Esophagus squamous epithelium (tissue), 5 donors: ENCODE measurements around the gene S100A7. TPM values are rescaled to one million over a fixed set of nuclear protein-coding genes. Genes with fewer than 3 reads are reported as not detected.

Experiments
- DNase-seq: peaks from one replicate; lab custom pipeline; 2025; lab: John Stamatoyannopoulos, UW
- H3K27ac ChIP-seq, 4 donors: fragments of 200-600 bp; sonication (generic); one replicate each; pipeline ENCODE4 v1.5.1; 2016 to 2019; ENCODE audit warnings: mild to moderate bottlenecking in 1 of 4
- H3K27me3 ChIP-seq, 4 donors: fragments of 200-600 bp; sonication (generic); 1 replicate in 3 of 4; 2 replicates in 1 of 4; pipeline versions ENCODE4 v1.5.1 to v1.6.0; 2017 to 2021; ENCODE audit warnings: antibody characterized with exemption in 1 of 4
- H3K36me3 ChIP-seq, 3 donors: fragments of 200-600 bp; sonication (generic); one replicate each; pipeline ENCODE4 v1.5.1; 2016 to 2019
- H3K4me1 ChIP-seq, 3 donors: fragments of 200-600 bp; sonication (generic); one replicate each; pipeline ENCODE4 v1.5.1; 2017 to 2019
- H3K4me3 ChIP-seq, 4 donors: fragments of 200-600 bp; sonication (generic); 1 replicate in 3 of 4; 2 replicates in 1 of 4; pipeline ENCODE4 v1.5.1; 2016 to 2019; ENCODE audit warnings: mild to moderate bottlenecking in 2 of 4, moderate library complexity in 1 of 4
- H3K9me3 ChIP-seq, 3 donors: fragments of 200-600 bp; sonication (generic); one replicate each; pipeline ENCODE4 v1.5.1; 2016 to 2019
- POLR2A ChIP-seq, 4 donors: fragments of 450-650 bp; IDR thresholded peaks; one replicate each; pipeline ENCODE4 v1.6.1; 2017; ENCODE audit warnings: antibody characterized with exemption in 4 of 4, mild to moderate bottlenecking in 4 of 4, moderate library complexity in 3 of 4
- WGBS, 2 donors: methylation state at CpG; one replicate each; pipeline ENCODE4 v1.1.5; 2018; 5-methylcytosine and 5-hydroxymethylcytosine counted together
- intact Hi-C: fragments of 100-400 bp; cut with DNase I; formaldehyde crosslinking; loops from one replicate; pipeline ENCODE4 v1.15.0; 2022
- total RNA-seq, 4 donors: library from RNA; depleted of rRNA; stranded (reverse); fragments of >200 nt; gene quantifications; one replicate each; pipeline ENCODE4 v1.1.0, GENCODE V29; 2016
- TF ChIP-seq, protein P1 (sequence below), 6 experiments: fragments of 450-650 bp in 4 of 6; fragments of 200-600 bp in 2 of 6; sonication (generic) in 2 of 6; IDR thresholded peaks; one replicate each; pipeline ENCODE4 v1.5.1; 2016 to 2019; ENCODE audit warnings: antibody characterized with exemption in 6 of 6, mild to moderate bottlenecking in 4 of 6, moderate library complexity in 4 of 6
- donor health status: DM: yes; HTN: yes; CAD: no.

Gene S100A7
- total RNA-seq, 4 donors from 2014 or later, result 8.8 to 9,163 (median 3,171) TPM

DNA sequence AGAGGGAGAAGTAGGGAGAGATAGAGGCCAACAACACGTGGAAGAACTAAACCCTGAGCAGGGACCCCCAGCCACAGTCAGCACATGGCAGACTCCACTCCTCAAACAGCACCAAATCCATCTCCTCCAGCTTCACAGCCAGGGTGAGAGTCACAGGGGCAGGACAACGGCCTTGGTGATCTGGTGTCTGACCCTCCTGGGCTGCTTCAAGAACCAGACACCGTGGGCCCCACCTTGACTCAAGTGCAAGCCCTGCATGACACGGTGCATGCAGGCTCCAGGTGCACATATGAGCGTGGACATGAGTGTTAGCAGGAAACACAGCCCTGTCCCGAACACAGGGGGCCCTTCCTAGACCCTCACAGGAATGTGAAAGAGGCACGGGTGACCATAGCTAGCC is 21.9 kb downstream of the S100A7 start:
- 76 to 79% methylated on average over 2 to 4 of the region's 7 CpGs for WGBS, 2 donors
- TF ChIP-seq, protein P1, sequence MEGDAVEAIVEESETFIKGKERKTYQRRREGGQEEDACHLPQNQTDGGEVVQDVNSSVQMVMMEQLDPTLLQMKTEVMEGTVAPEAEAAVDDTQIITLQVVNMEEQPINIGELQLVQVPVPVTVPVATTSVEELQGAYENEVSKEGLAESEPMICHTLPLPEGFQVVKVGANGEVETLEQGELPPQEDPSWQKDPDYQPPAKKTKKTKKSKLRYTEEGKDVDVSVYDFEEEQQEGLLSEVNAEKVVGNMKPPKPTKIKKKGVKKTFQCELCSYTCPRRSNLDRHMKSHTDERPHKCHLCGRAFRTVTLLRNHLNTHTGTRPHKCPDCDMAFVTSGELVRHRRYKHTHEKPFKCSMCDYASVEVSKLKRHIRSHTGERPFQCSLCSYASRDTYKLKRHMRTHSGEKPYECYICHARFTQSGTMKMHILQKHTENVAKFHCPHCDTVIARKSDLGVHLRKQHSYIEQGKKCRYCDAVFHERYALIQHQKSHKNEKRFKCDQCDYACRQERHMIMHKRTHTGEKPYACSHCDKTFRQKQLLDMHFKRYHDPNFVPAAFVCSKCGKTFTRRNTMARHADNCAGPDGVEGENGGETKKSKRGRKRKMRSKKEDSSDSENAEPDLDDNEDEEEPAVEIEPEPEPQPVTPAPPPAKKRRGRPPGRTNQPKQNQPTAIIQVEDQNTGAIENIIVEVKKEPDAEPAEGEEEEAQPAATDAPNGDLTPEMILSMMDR (IDR thresholded peaks at IDR 0.05), result no peak
- no peak for TF ChIP-seq POLR2A (IDR thresholded peaks at IDR 0.05)
- no peak for DNase-seq

GRCh38 chr1:153437236-153437635 is 23.2 kb downstream of the S100A7 start:
- Histone ChIP-seq H3K36me3 (no peaks in the 10 kb centered on the region), H3K4me3 (no peak overlapping the region), H3K27me3 (peaks cover 0 to 49% (median 0%) of the 10 kb centered on the region in 4 donors), H3K27ac (no peak overlapping the region), H3K9me3 (no peaks in the 10 kb centered on the region), H3K4me1 (no peaks in the 10 kb centered on the region)
- WGBS, 2 donors, result 83 to 93% methylated on average over 4 of the region's 4 CpGs
- intact Hi-C loops, result no loop called here
- TF ChIP-seq, protein P1 (IDR thresholded peaks at IDR 0.05), result no peak
- TF ChIP-seq POLR2A (IDR thresholded peaks at IDR 0.05), result no peak
- DNase-seq, result no peak

More for the DNA sequence above, 21.9 kb downstream of the S100A7 start:
- no peaks in the 10 kb centered on the region for H3K36me3 ChIP-seq
- H3K4me1 ChIP-seq, result no peaks in the 10 kb centered on the region
- peaks cover 0 to 47% (median 0%) of the 10 kb centered on the region in 4 donors for H3K27me3 ChIP-seq
- no peak overlapping the region for H3K27ac ChIP-seq
- no peaks in the 10 kb centered on the region for H3K9me3 ChIP-seq
- H3K4me3 ChIP-seq, result no peak overlapping the region
- intact Hi-C loops, result no loop called here

DNA sequence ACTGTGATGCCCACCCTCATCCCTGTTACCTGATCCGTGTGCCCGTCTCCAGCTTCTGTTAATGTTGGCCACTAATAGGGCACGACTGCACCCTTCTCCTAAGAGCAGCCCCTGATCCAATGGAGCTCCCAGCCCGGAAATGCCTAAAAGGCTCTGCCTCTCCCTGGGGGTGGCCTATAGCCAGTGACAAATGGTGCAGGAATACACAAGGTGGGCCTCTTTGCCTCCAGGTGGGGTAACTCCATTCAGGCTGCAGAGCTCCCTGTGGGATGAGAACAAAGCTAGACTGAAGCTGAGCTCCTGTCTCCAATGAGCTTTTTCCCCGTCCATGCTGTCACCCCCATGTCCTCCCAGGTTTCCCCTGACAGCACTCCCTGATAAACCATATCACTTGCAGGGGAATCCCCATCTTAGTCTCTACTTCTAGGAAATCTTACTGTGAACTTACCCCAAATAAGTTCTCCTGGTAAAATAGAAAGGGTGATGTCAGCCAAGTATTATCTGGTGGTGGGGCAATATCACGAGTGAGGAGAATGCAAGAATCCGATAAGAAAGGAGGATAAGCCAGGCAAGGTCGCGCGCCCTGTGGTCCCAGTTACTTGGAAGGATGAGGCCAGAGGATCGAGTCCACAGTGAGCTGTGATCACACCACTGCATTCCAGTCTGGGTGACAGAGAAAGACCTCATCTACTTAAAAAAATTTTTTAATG is 25.6 kb downstream of the S100A7 start:
- intact Hi-C loops, result no loop called here
- Histone ChIP-seq H3K9me3 (no peaks in the 10 kb centered on the region), H3K36me3 (no peaks in the 10 kb centered on the region), H3K27me3 (peaks cover 0 to 49% (median 0%) of the 10 kb centered on the region in 4 donors), H3K4me3 (no peak overlapping the region), H3K4me1 (peaks cover 0 to 12% (median 4%) of the 10 kb centered on the region in 3 donors), H3K27ac (no peak overlapping the region)
- no peak for TF ChIP-seq POLR2A (IDR thresholded peaks at IDR 0.05)
- TF ChIP-seq, protein P1 (IDR thresholded peaks at IDR 0.05), result no peak
- 77 to 87% methylated on average over 11 of the region's 11 CpGs for WGBS, 2 donors
- DNase-seq, result no peak

DNA sequence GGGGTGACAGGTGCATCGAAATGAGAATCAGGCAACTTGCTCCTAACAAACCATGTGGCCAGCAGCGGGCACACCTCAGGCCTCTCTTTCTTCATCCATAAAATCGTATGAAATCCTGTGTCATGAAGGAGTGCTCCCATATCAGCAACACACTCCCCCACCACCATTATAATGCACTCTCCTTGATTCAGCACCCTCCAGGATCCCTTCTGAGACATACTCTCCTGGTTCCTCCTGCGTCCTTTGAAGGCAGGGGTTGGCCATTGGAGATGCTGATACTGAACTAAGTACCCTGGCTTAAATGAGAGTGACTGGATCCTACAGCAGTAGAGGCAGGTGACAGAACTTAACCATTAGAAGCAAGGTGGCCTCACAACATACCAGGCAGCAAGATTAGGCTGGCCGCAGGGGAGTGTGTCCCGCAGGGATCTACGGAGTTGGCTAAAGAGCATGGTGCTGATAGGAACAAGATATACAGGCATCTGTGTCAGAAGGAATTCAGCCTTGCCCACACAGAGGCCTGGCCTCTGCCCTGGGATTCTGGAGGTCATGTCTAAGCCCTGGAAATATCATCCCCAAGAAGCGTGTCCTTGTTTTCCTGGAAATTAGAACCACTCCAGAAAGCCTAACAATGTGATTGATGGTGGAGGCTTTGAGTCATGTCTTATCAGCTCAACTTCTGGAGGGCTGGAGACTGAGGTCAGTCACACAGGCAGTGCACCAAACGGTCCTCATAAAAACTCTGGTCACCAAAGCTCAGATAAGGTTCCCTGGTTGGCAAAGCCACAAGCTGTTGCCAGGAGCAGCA is 27.4 kb downstream of the S100A7 start:
- WGBS, 2 donors, result 77 to 86% methylated on average over 7 to 8 of the region's 9 CpGs
- Histone ChIP-seq H3K36me3 (no peaks in the 10 kb centered on the region), H3K4me3 (no peak overlapping the region), H3K4me1 (peaks cover 0 to 23% (median 4%) of the 10 kb centered on the region in 3 donors), H3K27ac (no peak overlapping the region), H3K9me3 (no peaks in the 10 kb centered on the region), H3K27me3 (peaks cover 0 to 60% (median 0%) of the 10 kb centered on the region in 4 donors)
- intact Hi-C loops, result no loop called here
- no peak for DNase-seq
- TF ChIP-seq, protein P1 (IDR thresholded peaks at IDR 0.05), result no peak
- TF ChIP-seq POLR2A (IDR thresholded peaks at IDR 0.05), result no peak

DNA sequence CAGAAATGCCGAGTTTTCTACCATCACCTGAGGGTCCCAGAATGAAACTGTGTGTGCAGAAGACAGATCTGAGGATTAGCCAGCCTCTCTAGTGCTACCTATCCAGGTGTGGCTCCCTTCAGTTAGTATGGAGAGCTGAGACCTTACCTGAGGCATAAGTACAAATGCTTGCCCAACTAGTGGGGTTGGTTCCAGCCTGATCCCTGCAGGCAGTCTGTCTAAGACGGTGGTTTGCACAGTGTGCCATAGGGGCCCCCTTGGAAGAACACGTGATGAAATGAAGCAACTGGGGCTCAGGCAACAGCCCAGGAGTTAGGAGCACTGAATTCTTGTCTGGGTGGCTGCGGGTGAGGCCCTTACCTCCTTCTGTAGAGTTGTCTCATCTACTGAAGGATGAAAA is 28.5 kb downstream of the S100A7 start:
- no peak for DNase-seq

More for the DNA sequence above, 28.5 kb downstream of the S100A7 start:
- Histone ChIP-seq H3K36me3 (no peaks in the 10 kb centered on the region), H3K9me3 (no peaks in the 10 kb centered on the region), H3K4me3 (no peak overlapping the region), H3K4me1 (peaks cover 0 to 23% (median 4%) of the 10 kb centered on the region in 3 donors), H3K27ac (no peak overlapping the region), H3K27me3 (peaks cover 0 to 67% (median 0%) of the 10 kb centered on the region in 4 donors)
- WGBS, 2 donors, result 55 to 57% methylated on average over 2 to 4 of the region's 4 CpGs
- TF ChIP-seq, protein P1 (IDR thresholded peaks at IDR 0.05), result no peak
- no peak for TF ChIP-seq POLR2A (IDR thresholded peaks at IDR 0.05)
- intact Hi-C loops, result no loop called here
